Measurements from ENCODE around the gene AKR1C2. TPM values are rescaled to one million over a fixed set of nuclear protein-coding genes. Genes with fewer than 3 reads are reported as not detected.
"Not testable (repeated sequence)": the region's sequence is repeated elsewhere in the genome, so short reads cannot be mapped to it uniquely, and the experiment has no call there.

AKR1C2 gene
- total RNA-seq, 4 donors from 2014 or later: 43.0 to 72.7 (median 53.7) TPM

DNA sequence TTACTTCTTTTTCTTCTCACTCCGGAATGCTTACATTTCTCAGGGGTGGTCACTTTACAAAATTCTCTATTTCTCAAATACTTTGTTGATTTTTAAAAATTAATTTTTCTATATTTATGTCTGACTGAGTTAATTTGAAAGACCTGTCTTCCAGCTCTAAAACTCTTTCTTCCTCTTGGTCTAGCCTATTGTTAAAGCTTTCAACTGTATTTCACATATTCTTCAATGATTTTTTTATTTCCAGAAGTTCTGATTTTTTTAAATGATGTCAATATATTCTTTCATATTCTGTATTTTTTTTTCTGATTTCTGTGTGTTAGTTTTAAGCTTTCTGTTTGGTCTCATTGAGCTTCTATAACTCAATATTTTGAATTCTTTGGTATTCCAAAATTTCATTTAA, 27.3 kb upstream of the AKR1C2 start:
- peaks cover 10 to 20% of the 10 kb centered on the region in 2 donors for H3K9me3 ChIP-seq
- no peak for DNase-seq
- TF ChIP-seq POLR2A (IDR thresholded peaks at IDR 0.05): no peak
- TF ChIP-seq, protein P1, sequence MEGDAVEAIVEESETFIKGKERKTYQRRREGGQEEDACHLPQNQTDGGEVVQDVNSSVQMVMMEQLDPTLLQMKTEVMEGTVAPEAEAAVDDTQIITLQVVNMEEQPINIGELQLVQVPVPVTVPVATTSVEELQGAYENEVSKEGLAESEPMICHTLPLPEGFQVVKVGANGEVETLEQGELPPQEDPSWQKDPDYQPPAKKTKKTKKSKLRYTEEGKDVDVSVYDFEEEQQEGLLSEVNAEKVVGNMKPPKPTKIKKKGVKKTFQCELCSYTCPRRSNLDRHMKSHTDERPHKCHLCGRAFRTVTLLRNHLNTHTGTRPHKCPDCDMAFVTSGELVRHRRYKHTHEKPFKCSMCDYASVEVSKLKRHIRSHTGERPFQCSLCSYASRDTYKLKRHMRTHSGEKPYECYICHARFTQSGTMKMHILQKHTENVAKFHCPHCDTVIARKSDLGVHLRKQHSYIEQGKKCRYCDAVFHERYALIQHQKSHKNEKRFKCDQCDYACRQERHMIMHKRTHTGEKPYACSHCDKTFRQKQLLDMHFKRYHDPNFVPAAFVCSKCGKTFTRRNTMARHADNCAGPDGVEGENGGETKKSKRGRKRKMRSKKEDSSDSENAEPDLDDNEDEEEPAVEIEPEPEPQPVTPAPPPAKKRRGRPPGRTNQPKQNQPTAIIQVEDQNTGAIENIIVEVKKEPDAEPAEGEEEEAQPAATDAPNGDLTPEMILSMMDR (IDR thresholded peaks at IDR 0.05): no peak
- no peak for TF ChIP-seq EP300 (IDR thresholded peaks at IDR 0.05; ENCODE audit: low read depth)
- no peak for TF ChIP-seq POLR2AphosphoS5 (IDR thresholded peaks at IDR 0.05)
- H3K36me3 ChIP-seq: no peaks in the 10 kb centered on the region
- H3K27me3 ChIP-seq: no peaks in the 10 kb centered on the region
- intact Hi-C loops (cut with DNase I; ENCODE audit: low total_unique reads) (no loop called here), in situ Hi-C loops (cut with MboI; ENCODE audit: low pct_ligation_motif_present in 1 of 4, low pct_unique_long_range_greater_than_20kb in 1 of 4, low sequenced_read_pairs in 3 of 4) (no loop called here)
- 94% methylated on average over 1 of the region's 1 CpG; no CpG with 5 or more reads in 1 of the 2 donors for WGBS, 2 donors (ENCODE audit: low coverage in 1 of 2)
- H3K27ac ChIP-seq: no peak overlapping the region
- peaks cover 0 to 1% (median 0%) of the 10 kb centered on the region in 4 donors for H3K4me1 ChIP-seq
- H3K4me3 ChIP-seq: no peak overlapping the region

DNA sequence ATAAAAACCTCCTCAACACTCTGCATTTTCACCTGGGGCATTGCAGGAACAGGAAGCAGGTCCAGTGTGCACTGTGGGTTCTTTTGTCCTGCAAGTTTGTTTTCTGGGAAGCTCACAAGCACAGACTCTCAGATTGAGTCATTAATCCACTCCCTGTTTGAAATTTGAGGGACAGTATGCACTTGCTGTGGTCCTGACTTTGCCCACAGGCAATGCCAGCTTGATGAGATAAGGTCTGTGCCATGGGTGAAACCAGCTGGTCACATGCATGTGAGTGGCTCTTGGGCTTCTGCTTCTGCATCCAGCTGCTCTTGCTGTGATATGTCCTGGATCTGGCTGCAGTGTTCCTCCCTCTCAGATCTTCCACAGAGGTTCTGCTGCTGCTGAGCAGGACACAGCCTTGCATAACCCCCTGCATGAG, 21.8 kb upstream of the AKR1C2 start:
- DNase-seq; intact Hi-C loops (cut with DNase I; ENCODE audit: low total_unique reads); H3K27me3 ChIP-seq; H3K9me3 ChIP-seq; H3K36me3 ChIP-seq; H3K4me3 ChIP-seq: not testable (repeated sequence)
- in situ Hi-C loops (cut with MboI; ENCODE audit: low pct_ligation_motif_present in 1 of 4, low pct_unique_long_range_greater_than_20kb in 1 of 4, low sequenced_read_pairs in 3 of 4): loop anchor here in 1 of 4 donors (5.0 kb wide), 1 partner anchor 93 kb away; no protein-coding TSS in a partner anchor
- Histone ChIP-seq H3K4me1 (peaks cover 4 to 35% (median 13%) of the 10 kb centered on the region in 4 donors), H3K27ac (peak overlapping the region in 2 of 4 donors; percentile 21 to 60)

DNA sequence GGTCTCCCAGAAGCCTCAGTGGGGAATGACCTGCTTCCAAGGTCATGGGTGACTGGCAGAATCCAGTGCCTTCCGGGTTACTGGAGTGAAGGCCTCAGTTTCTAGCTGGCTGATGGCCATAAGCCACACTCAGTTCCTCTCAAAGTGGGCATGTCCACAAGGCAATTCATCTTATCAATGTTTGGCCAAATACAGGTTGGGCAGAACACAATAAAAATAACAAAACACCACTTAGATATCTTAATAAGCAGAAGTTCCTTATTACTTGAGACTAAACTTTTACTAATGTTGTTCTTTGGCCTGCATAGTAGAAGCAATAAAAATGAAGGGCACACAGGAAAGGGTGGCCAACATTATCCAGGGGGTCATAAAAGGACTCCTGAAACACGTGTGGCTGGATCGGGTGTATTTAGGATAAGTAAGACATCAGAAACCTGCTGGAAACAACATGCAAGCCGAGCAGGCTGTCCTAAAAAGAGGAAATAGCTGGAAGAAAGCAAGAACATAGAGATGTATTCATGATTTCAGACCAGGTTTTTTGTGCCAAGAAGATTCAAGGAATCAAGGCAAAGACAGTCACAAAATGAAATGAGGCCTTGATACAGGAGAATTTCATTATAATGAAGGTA, 19.6 kb upstream of the AKR1C2 start:
- Histone ChIP-seq H3K27me3 (no peaks in the 10 kb centered on the region), H3K36me3 (no peaks in the 10 kb centered on the region), H3K9me3 (no peaks in the 10 kb centered on the region), H3K27ac (peak overlapping the region; percentile 66 to 81 (median 75)), H3K4me1 (peaks cover 10 to 47% (median 25%) of the 10 kb centered on the region in 4 donors), H3K4me3 (no peak overlapping the region)
- DNase-seq: peak; percentile 71
- intact Hi-C loops (cut with DNase I; ENCODE audit: low total_unique reads): no loop called here
- in situ Hi-C loops (cut with MboI; ENCODE audit: low pct_ligation_motif_present in 1 of 4, low pct_unique_long_range_greater_than_20kb in 1 of 4, low sequenced_read_pairs in 3 of 4): no loop called here
- 11 to 25% methylated on average over 3 to 4 of the region's 4 CpGs for WGBS, 2 donors (ENCODE audit: low coverage in 1 of 2)
- no peak for TF ChIP-seq EP300 (IDR thresholded peaks at IDR 0.05; ENCODE audit: low read depth)
- peak in 1 of 3 donors; percentile 23 for TF ChIP-seq POLR2AphosphoS5 (IDR thresholded peaks at IDR 0.05)

DNA sequence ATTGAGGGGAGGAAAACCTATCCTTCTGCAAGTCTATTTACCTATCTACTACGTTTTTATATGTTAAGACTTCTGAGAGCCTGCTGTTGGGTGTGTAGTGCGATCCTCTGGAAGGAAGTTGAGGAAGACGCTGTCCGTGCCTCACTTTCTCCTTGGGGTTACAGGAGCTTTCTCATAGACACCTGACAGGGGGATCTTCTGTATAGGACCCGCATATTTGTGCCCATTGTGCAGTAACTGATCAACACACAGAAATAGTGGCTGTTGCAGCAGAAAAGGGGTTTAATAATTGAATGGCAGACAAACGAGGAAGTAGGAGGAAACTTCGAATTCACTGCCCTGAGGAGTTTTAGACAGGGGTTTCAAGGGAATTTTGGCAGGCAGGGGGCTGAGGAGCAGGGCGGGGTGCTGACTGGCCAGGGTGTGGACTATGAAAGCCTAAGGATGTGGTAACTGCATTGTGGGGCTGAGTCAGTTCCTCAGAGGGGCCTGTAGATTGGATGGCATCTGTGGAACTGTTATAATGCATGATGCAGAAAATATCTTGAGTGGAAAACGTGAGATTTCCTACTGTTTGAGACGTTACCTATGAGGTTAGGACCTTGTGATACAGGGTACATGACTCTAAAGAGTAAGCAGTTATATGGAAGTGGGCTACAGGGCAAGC, 18.1 kb upstream of the AKR1C2 start:
- H3K9me3 ChIP-seq; intact Hi-C loops (cut with DNase I; ENCODE audit: low total_unique reads): not testable (repeated sequence)
- 64 to 65% methylated on average over 2 to 10 of the region's 10 CpGs for WGBS, 2 donors (ENCODE audit: low coverage in 1 of 2)

DNA sequence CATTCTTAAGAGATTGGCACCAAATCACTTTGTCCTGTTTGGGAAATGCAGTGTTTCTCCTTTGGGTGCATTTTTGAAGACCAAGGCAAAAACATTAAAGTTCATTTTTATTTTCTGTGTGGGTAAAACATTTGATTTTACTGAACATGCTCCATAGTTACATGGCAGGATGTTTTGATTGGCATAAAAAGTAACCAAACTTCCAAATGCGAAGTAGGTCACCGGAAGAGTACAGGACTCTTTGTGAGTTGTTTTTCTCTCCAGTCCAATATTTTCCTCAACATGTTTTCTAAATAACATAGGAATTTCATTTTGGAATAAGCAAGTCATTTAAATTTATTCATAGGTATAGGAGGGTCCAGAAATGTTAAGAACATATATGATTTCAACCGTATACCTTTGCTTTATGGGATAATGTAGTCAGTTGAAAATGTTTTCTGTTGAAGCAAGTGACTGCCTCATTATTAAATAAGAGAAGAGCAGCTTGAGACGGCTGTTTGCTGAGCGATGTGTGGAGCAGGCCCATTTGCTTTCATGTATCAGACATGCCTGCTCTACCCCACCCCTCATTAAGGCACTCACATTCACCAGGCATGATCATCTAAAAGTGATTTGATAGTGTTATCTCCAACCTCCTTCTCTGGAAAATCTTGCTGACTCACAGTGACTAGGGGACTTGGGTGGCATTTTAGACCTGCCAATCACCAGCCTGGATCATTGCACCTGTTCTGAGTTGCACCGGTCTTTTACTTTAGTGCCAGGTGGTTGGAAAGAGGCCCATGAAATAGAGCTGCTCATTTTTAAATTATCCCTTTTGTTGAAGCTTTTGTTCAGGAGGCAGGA, 16.3 kb upstream of the AKR1C2 start:
- H3K27me3 ChIP-seq; H3K9me3 ChIP-seq; H3K36me3 ChIP-seq; in situ Hi-C loops (cut with MboI; ENCODE audit: low pct_ligation_motif_present in 1 of 4, low pct_unique_long_range_greater_than_20kb in 1 of 4, low sequenced_read_pairs in 3 of 4); H3K4me3 ChIP-seq; intact Hi-C loops (cut with DNase I; ENCODE audit: low total_unique reads): not testable (repeated sequence)
- whole genome bisulfite sequencing, 2 donors (ENCODE audit: low coverage in 1 of 2): 59 to 61% methylated on average over 3 to 6 of the region's 6 CpGs
- TF ChIP-seq POLR2AphosphoS5 (IDR thresholded peaks at IDR 0.05): peak in 1 of 3 donors; percentile 47
- peak; percentile 70 for DNase-seq
- Histone ChIP-seq H3K4me1 (peaks cover 10 to 38% (median 25%) of the 10 kb centered on the region in 4 donors), H3K27ac (peak overlapping the region in 3 of 4 donors; percentile 64 to 71 (median 69))

More for the DNA sequence above, 18.1 kb upstream of the AKR1C2 start:
- in situ Hi-C loops (cut with MboI; ENCODE audit: low pct_ligation_motif_present in 1 of 4, low pct_unique_long_range_greater_than_20kb in 1 of 4, low sequenced_read_pairs in 3 of 4); H3K27me3 ChIP-seq; H3K4me3 ChIP-seq; DNase-seq; H3K36me3 ChIP-seq: not testable (repeated sequence)
- H3K4me1 ChIP-seq: peaks cover 10 to 47% (median 25%) of the 10 kb centered on the region in 4 donors
- H3K27ac ChIP-seq: peak overlapping the region in 2 of 4 donors; percentile 77 to 81

Measured in transverse colon (tissue), 4 donors.